ENCODE data around the gene PDE4D. TPM values are rescaled to one million over a fixed set of nuclear protein-coding genes. Genes with fewer than 3 reads are reported as not detected.

Gene PDE4D
- total and polyA plus RNA-seq, 2 donors: 21.2 to 30.3 TPM

DNA sequence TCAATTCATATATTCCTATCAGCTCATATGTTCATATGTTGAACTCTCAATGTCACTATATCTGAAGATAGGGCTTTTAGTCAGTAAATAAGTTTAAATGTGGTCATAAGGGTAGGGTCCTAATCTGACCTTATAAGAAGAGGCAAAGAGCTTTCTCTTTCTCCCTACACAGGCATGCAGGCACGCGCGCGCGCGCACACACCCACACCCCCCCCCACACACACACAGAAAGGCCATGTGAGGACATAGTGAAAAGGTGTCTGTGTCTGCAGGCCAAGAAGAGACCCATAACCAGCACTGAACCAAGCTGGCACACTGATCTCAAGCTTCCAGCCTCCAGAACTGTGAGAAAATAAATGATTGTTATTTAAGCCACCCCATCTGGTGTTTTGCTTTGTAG lies 76.0 kb downstream of the PDE4D start:
- DNase-seq (ENCODE audit: low read depth in 6 of 9, low spot score in 9 of 9): no peak
- H3K36me3 ChIP-seq (ENCODE audit: control insufficient read depth in 2 of 2, insufficient read depth in 2 of 2, low read length in 1 of 2): no peaks in the 10 kb centered on the region
- H3K4me3 ChIP-seq (ENCODE audit: low read length in 2 of 2): no peak overlapping the region
- H3K27ac ChIP-seq (ENCODE audit: low read depth in 1 of 2, low read length in 1 of 2): no peak overlapping the region
- H3K4me1 ChIP-seq (ENCODE audit: control insufficient read depth in 2 of 2, insufficient read depth in 2 of 2, low read length in 2 of 2): no peaks in the 10 kb centered on the region
- H3K9me3 ChIP-seq (ENCODE audit: control insufficient read depth in 2 of 2, insufficient read depth in 1 of 2, low read length in 1 of 2): no peaks in the 10 kb centered on the region
- H3K27me3 ChIP-seq (ENCODE audit: control insufficient read depth in 2 of 2, insufficient read depth in 1 of 2, low read length in 1 of 2): no peaks in the 10 kb centered on the region
- WGBS: over 99% methylated on average over 6 of the region's 6 CpGs

GRCh38 chr5:59816654-59817300 lies 76.7 kb downstream of the PDE4D start:
- Histone ChIP-seq H3K9me3 (ENCODE audit: control insufficient read depth in 2 of 2, insufficient read depth in 1 of 2, low read length in 1 of 2) (no peaks in the 10 kb centered on the region), H3K4me1 (ENCODE audit: control insufficient read depth in 2 of 2, insufficient read depth in 2 of 2, low read length in 2 of 2) (no peaks in the 10 kb centered on the region), H3K36me3 (ENCODE audit: control insufficient read depth in 2 of 2, insufficient read depth in 2 of 2, low read length in 1 of 2) (no peaks in the 10 kb centered on the region), H3K27ac (ENCODE audit: low read depth in 1 of 2, low read length in 1 of 2) (no peak overlapping the region), H3K27me3 (ENCODE audit: control insufficient read depth in 2 of 2, insufficient read depth in 1 of 2, low read length in 1 of 2) (no peaks in the 10 kb centered on the region), H3K4me3 (ENCODE audit: low read length in 2 of 2) (no peak overlapping the region)
- 85% methylated on average over 6 of the region's 6 CpGs for WGBS
- DNase-seq (ENCODE audit: low read depth in 6 of 9, low spot score in 9 of 9): no peak

- H3K36me3 ChIP-seq (ENCODE audit: control insufficient read depth in 2 of 2, insufficient read depth in 2 of 2, low read length in 1 of 2): no peaks in the 10 kb centered on the region
- H3K4me3 ChIP-seq (ENCODE audit: low read length in 2 of 2): no peak overlapping the region
- H3K27me3 ChIP-seq (ENCODE audit: control insufficient read depth in 2 of 2, insufficient read depth in 1 of 2, low read length in 1 of 2): no peaks in the 10 kb centered on the region
- no peaks in the 10 kb centered on the region for H3K4me1 ChIP-seq (ENCODE audit: control insufficient read depth in 2 of 2, insufficient read depth in 2 of 2, low read length in 2 of 2)
- no peaks in the 10 kb centered on the region for H3K9me3 ChIP-seq (ENCODE audit: control insufficient read depth in 2 of 2, insufficient read depth in 1 of 2, low read length in 1 of 2)
- WGBS: 98% methylated on average over 2 of the region's 2 CpGs
- no peak for DNase-seq (ENCODE audit: low read depth in 6 of 9, low spot score in 9 of 9)
- H3K27ac ChIP-seq (ENCODE audit: low read depth in 1 of 2, low read length in 1 of 2): no peak overlapping the region
These were observed 79.0 kb downstream of the PDE4D start for GRCh38 chr5:59814537-59814872.

DNA sequence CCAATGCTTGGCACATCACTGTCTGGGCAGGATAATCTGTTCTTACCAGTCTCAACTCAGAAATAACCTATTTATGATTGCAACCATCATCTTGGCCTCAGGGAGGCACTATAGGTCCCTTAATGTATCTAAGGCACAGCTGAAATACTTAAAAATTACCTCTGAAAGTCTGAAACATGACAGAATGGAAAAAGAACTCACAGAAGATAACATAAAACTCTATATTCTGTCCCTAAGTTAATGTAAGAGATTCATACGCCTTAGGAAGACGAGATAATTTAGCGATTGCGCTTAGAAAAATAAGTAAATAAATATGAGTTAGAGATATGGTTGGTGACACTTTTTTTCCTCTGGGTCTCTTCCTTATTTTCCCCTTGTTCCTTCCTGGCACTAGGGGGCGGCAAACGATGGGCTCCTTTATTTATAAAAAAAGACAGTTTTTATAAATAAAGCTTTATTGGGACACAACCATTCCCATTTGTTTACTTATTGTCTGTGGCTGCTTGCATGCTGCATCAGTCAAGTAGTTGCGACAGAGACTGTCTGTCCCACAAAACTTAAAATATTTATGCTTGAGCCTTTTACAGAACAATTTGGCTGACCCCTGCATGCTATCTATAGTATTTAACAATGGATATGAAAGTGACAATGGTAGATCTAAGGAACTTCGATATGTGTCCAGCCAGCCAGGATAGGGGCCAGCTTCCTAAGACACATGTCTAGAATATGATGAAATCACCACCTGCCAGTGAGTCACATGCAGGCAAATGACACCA lies 79.6 kb downstream of the PDE4D start:
- Histone ChIP-seq H3K4me1 (ENCODE audit: control insufficient read depth in 2 of 2, insufficient read depth in 2 of 2, low read length in 2 of 2) (no peaks in the 10 kb centered on the region), H3K36me3 (ENCODE audit: control insufficient read depth in 2 of 2, insufficient read depth in 2 of 2, low read length in 1 of 2) (no peaks in the 10 kb centered on the region), H3K4me3 (ENCODE audit: low read length in 2 of 2) (no peak overlapping the region), H3K9me3 (ENCODE audit: control insufficient read depth in 2 of 2, insufficient read depth in 1 of 2, low read length in 1 of 2) (no peaks in the 10 kb centered on the region), H3K27me3 (ENCODE audit: control insufficient read depth in 2 of 2, insufficient read depth in 1 of 2, low read length in 1 of 2) (no peaks in the 10 kb centered on the region), H3K27ac (ENCODE audit: low read depth in 1 of 2, low read length in 1 of 2) (no peak overlapping the region)
- 27% methylated on average over 8 of the region's 8 CpGs for WGBS
- DNase-seq (ENCODE audit: low read depth in 6 of 9, low spot score in 9 of 9): peak in 7 of 9 donors; percentile 21 to 68 (median 36)

DNA sequence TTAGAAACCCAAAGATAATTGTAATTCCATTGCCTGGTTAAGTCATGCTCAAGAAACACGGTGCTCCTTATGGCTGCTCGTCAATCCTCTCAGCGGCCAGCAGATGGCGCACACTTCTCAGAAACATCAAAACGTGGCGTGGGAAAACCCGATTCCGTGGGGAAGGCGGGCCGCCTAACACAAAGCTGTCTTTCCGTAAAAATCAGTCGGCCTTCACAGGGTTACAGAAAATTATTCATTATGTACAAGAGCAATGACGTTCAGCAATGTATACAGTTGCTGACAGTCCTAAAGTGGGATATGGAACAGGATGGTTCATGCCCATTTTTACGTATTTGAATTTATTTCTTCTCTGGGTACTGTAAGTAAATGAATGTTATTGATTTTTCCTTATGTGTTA lies 83.5 kb downstream of the PDE4D start:
- peak; percentile 27 to 71 (median 50) for DNase-seq (ENCODE audit: low read depth in 6 of 9, low spot score in 9 of 9)
- Histone ChIP-seq H3K27me3 (ENCODE audit: control insufficient read depth in 2 of 2, insufficient read depth in 1 of 2, low read length in 1 of 2) (no peaks in the 10 kb centered on the region), H3K9me3 (ENCODE audit: control insufficient read depth in 2 of 2, insufficient read depth in 1 of 2, low read length in 1 of 2) (no peaks in the 10 kb centered on the region), H3K4me3 (ENCODE audit: low read length in 2 of 2) (no peak overlapping the region), H3K36me3 (ENCODE audit: control insufficient read depth in 2 of 2, insufficient read depth in 2 of 2, low read length in 1 of 2) (no peaks in the 10 kb centered on the region), H3K27ac (ENCODE audit: low read depth in 1 of 2, low read length in 1 of 2) (no peak overlapping the region), H3K4me1 (ENCODE audit: control insufficient read depth in 2 of 2, insufficient read depth in 2 of 2, low read length in 2 of 2) (no peaks in the 10 kb centered on the region)
- WGBS: 8% methylated on average over 14 of the region's 14 CpGs

GRCh38 chr5:59807806-59808205 lies 85.7 kb downstream of the PDE4D start:
- Histone ChIP-seq H3K4me1 (ENCODE audit: control insufficient read depth in 2 of 2, insufficient read depth in 2 of 2, low read length in 2 of 2) (no peaks in the 10 kb centered on the region), H3K36me3 (ENCODE audit: control insufficient read depth in 2 of 2, insufficient read depth in 2 of 2, low read length in 1 of 2) (no peaks in the 10 kb centered on the region), H3K27me3 (ENCODE audit: control insufficient read depth in 2 of 2, insufficient read depth in 1 of 2, low read length in 1 of 2) (no peaks in the 10 kb centered on the region), H3K27ac (ENCODE audit: low read depth in 1 of 2, low read length in 1 of 2) (no peak overlapping the region), H3K9me3 (ENCODE audit: control insufficient read depth in 2 of 2, insufficient read depth in 1 of 2, low read length in 1 of 2) (no peaks in the 10 kb centered on the region), H3K4me3 (ENCODE audit: low read length in 2 of 2) (no peak overlapping the region)
- no peak for DNase-seq (ENCODE audit: low read depth in 6 of 9, low spot score in 9 of 9)
- 92% methylated on average over 3 of the region's 3 CpGs for WGBS

- DNase-seq (ENCODE audit: low read depth in 6 of 9, low spot score in 9 of 9): no peak
- WGBS: 99% methylated on average over 1 of the region's 1 CpG
- H3K27ac ChIP-seq (ENCODE audit: low read depth in 1 of 2, low read length in 1 of 2): no peak overlapping the region
These were observed 93.1 kb downstream of the PDE4D start for GRCh38 chr5:59800347-59800893.

DNA sequence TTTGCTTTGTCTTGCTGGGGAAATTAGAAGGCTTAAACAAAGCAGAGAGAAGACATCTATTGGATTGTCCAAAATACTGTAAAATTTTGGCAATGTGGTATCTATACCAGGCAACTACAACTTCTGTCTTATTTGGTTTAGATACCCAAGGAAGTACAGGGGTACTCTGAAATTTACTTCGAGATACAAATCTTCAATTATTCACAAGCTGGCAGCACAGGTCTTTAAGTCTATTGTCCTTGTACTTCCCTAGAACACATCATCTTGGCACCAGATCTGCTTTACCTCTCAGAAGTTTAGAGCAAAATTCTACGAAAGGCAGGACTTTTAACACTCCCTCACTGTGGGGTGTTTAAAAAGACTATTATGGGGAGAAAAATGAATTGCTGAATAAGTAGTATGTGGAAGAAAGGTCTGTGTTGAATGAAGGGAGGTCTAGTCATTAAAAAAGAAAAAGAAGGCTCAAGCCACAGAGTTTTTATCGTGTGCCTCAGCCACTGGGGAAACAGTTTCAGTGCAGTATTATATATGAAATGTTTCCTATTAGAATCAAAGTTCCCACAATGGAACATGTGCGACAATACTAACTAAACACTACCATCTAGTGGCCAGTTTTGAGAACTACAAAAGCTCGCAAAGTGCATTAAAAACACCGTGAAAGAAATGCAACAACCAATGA lies 93.7 kb downstream of the PDE4D start:
- no peak overlapping the region for H3K4me3 ChIP-seq (ENCODE audit: low read length in 2 of 2)
- H3K27me3 ChIP-seq (ENCODE audit: control insufficient read depth in 2 of 2, insufficient read depth in 1 of 2, low read length in 1 of 2): no peaks in the 10 kb centered on the region
- H3K9me3 ChIP-seq (ENCODE audit: control insufficient read depth in 2 of 2, insufficient read depth in 1 of 2, low read length in 1 of 2): no peaks in the 10 kb centered on the region
- DNase-seq (ENCODE audit: low read depth in 6 of 9, low spot score in 9 of 9): peak; percentile 23 to 74 (median 44)
- 32% methylated on average over 6 of the region's 6 CpGs for WGBS
- H3K4me1 ChIP-seq (ENCODE audit: control insufficient read depth in 2 of 2, insufficient read depth in 2 of 2, low read length in 2 of 2): no peaks in the 10 kb centered on the region
- H3K27ac ChIP-seq (ENCODE audit: low read depth in 1 of 2, low read length in 1 of 2): no peak overlapping the region
- no peaks in the 10 kb centered on the region for H3K36me3 ChIP-seq (ENCODE audit: control insufficient read depth in 2 of 2, insufficient read depth in 2 of 2, low read length in 1 of 2)

More at GRCh38 chr5:59800347-59800893, 93.1 kb downstream of the PDE4D start:
- Histone ChIP-seq H3K36me3 (ENCODE audit: control insufficient read depth in 2 of 2, insufficient read depth in 2 of 2, low read length in 1 of 2) (no peaks in the 10 kb centered on the region), H3K9me3 (ENCODE audit: control insufficient read depth in 2 of 2, insufficient read depth in 1 of 2, low read length in 1 of 2) (no peaks in the 10 kb centered on the region), H3K4me3 (ENCODE audit: low read length in 2 of 2) (no peak overlapping the region), H3K27me3 (ENCODE audit: control insufficient read depth in 2 of 2, insufficient read depth in 1 of 2, low read length in 1 of 2) (no peaks in the 10 kb centered on the region), H3K4me1 (ENCODE audit: control insufficient read depth in 2 of 2, insufficient read depth in 2 of 2, low read length in 2 of 2) (no peaks in the 10 kb centered on the region)
